Mononuclear cell (primary cell): ENCODE data around the gene ITGBL1. TPM values are rescaled to one million over a fixed set of nuclear protein-coding genes. Genes with fewer than 3 reads are reported as not detected.

Experiments
- H3K27me3 ChIP-seq: 2 replicates; pipeline ENCODE4 v1.6.0; 2011; ENCODE audit warnings: low read length, control low read depth; ENCODE audit not compliant: insufficient read depth
- H3K4me1 ChIP-seq: 2 replicates; pipeline ENCODE4 v1.5.1; 2011; ENCODE audit warnings: mild to moderate bottlenecking, low read length, control low read depth; ENCODE audit not compliant: insufficient read depth
- H3K4me3 ChIP-seq: 2 replicates; pipeline ENCODE4 v1.5.1; 2011; ENCODE audit warnings: mild to moderate bottlenecking, low read length, moderate library complexity
- H3K9me3 ChIP-seq: 2 replicates; pipeline ENCODE4 v1.5.1; 2011; ENCODE audit warnings: low read depth, mild to moderate bottlenecking, control low read depth, low read length
- total RNA-seq: library from RNA; depleted of rRNA; stranded (reverse); fragments of >200 nt; gene quantifications from one replicate; pipeline ENCODE4 v1.2.3, GENCODE V29; 2012

Gene ITGBL1, protein sequence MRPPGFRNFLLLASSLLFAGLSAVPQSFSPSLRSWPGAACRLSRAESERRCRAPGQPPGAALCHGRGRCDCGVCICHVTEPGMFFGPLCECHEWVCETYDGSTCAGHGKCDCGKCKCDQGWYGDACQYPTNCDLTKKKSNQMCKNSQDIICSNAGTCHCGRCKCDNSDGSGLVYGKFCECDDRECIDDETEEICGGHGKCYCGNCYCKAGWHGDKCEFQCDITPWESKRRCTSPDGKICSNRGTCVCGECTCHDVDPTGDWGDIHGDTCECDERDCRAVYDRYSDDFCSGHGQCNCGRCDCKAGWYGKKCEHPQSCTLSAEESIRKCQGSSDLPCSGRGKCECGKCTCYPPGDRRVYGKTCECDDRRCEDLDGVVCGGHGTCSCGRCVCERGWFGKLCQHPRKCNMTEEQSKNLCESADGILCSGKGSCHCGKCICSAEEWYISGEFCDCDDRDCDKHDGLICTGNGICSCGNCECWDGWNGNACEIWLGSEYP
- not detected for total RNA-seq

GRCh38 chr13:101452519-101453485 is at the start of gene ITGBL1:
ITGBL1 (plus strand) TSS chr13:101452675; CDS start chr13:101452834, 159 bp downstream.
- no peak within 1 kb of the TSS for H3K4me3 ChIP-seq
- no peaks in the 10 kb centered on the region for H3K9me3 ChIP-seq
- H3K4me1 ChIP-seq = no peaks in the 10 kb centered on the region

GRCh38 chr13:101406791-101407190 is 45.7 kb upstream of the ITGBL1 start:
- Histone ChIP-seq H3K4me3 (no peak overlapping the region), H3K9me3 (no peaks in the 10 kb centered on the region), H3K27me3 (no peaks in the 10 kb centered on the region), H3K4me1 (no peaks in the 10 kb centered on the region)

More at GRCh38 chr13:101452519-101453485, at the start of gene ITGBL1:
- H3K27me3 ChIP-seq = peaks cover 11% of the 10 kb centered on the region

GRCh38 chr13:101408154-101408553 is 44.3 kb upstream of the ITGBL1 start:
- H3K4me3 ChIP-seq = no peak overlapping the region
- no peaks in the 10 kb centered on the region for H3K4me1 ChIP-seq
- no peaks in the 10 kb centered on the region for H3K27me3 ChIP-seq
- H3K9me3 ChIP-seq = no peaks in the 10 kb centered on the region

GRCh38 chr13:101408992-101409656 is 43.4 kb upstream of the ITGBL1 start:
- H3K4me3 ChIP-seq = no peak overlapping the region
- H3K27me3 ChIP-seq = peaks cover 2% of the 10 kb centered on the region
- H3K9me3 ChIP-seq = no peaks in the 10 kb centered on the region
- H3K4me1 ChIP-seq = no peaks in the 10 kb centered on the region

DNA sequence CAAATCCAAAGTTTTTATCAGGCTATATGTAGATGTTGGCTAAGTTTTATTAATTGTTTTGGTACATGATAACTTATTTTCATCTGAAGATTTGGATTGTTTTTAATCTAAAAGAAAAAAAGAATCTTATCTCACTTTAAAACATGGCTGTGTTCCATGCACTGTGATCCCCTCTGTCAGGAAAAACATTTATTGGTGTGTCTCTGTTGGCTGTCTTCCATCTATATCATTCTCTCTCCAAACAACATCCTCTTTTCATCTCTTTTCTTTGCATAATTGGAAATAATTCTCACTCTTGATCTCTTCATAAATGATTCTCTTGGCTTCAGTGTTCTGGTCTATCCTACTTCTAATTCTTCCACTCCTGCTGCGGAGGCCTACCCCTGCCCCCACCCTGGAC is 40.4 kb upstream of the ITGBL1 start:
- Histone ChIP-seq H3K9me3 (no peaks in the 10 kb centered on the region), H3K4me3 (no peak overlapping the region), H3K27me3 (peaks cover 25% of the 10 kb centered on the region), H3K4me1 (no peaks in the 10 kb centered on the region)

- H3K4me3 ChIP-seq = no peak overlapping the region
- peaks cover 38% of the 10 kb centered on the region for H3K27me3 ChIP-seq
- H3K4me1 ChIP-seq = no peaks in the 10 kb centered on the region
- H3K9me3 ChIP-seq = no peaks in the 10 kb centered on the region
Measured at GRCh38 chr13:101415358-101416174, 36.9 kb upstream of the ITGBL1 start.

- Histone ChIP-seq H3K9me3 (no peaks in the 10 kb centered on the region), H3K27me3 (peaks cover 38% of the 10 kb centered on the region), H3K4me3 (no peak within 1 kb of the TSS), H3K4me1 (no peaks in the 10 kb centered on the region)
Measured at GRCh38 chr13:101416181-101417042, 36.1 kb upstream of the ITGBL1 start, which contains the start of gene NALCN. NALCN (minus strand) TSS chr13:101416508; CDS start chr13:101399126, 17,382 bp downstream.

DNA sequence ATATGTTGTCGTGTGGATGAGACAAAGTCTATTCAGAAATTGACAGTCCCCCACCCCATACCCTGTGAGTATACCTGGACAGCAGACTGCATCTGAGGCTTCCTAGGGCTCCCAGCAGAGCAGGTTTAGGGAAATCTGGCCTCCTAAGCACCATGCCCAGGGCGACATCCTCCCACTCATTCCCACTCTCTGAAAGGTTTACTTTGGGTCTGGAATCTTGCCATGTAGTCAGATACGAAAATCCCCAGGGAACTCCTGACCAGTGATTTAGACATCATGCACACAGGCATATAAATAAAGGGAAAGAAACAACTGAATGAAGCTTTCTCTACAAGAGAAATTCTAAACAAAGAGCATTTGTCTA is 35.5 kb upstream of the ITGBL1 start:
- Histone ChIP-seq H3K27me3 (peaks cover 38% of the 10 kb centered on the region), H3K9me3 (no peaks in the 10 kb centered on the region), H3K4me3 (no peak overlapping the region), H3K4me1 (no peaks in the 10 kb centered on the region)

DNA sequence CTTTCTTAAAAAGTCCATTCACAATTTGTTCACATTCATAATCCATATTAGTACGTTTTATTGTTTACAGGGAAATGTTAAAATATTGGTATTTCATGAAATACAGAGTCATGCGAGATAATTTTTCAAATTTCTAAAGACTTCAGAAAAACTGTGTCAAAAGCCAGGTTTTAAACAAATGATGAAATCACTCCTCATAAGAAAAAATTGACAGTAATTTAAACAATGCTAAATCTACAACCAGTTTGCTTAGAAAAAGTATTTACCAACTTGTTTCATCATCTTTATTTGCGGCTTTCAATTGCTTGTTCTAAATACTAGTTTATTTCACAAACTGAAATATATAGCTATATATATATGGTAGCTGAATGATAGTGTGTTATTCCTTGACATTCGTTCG is 35.0 kb upstream of the ITGBL1 start:
- Histone ChIP-seq H3K9me3 (no peaks in the 10 kb centered on the region), H3K4me3 (no peak overlapping the region), H3K27me3 (peaks cover 38% of the 10 kb centered on the region), H3K4me1 (no peaks in the 10 kb centered on the region)

- Histone ChIP-seq H3K27me3 (peaks cover under 1% of the 10 kb centered on the region), H3K4me1 (no peaks in the 10 kb centered on the region), H3K9me3 (no peaks in the 10 kb centered on the region), H3K4me3 (no peak overlapping the region)
Measured at GRCh38 chr13:101423872-101424271, 28.6 kb upstream of the ITGBL1 start.

GRCh38 chr13:101424381-101425155 is 27.9 kb upstream of the ITGBL1 start:
- Histone ChIP-seq H3K27me3 (no peaks in the 10 kb centered on the region), H3K4me3 (no peak overlapping the region), H3K4me1 (no peaks in the 10 kb centered on the region), H3K9me3 (no peaks in the 10 kb centered on the region)

- Histone ChIP-seq H3K27me3 (no peaks in the 10 kb centered on the region), H3K9me3 (no peaks in the 10 kb centered on the region), H3K4me3 (no peak overlapping the region), H3K4me1 (no peaks in the 10 kb centered on the region)
Measured at GRCh38 chr13:101425156-101425471, 27.4 kb upstream of the ITGBL1 start.

DNA sequence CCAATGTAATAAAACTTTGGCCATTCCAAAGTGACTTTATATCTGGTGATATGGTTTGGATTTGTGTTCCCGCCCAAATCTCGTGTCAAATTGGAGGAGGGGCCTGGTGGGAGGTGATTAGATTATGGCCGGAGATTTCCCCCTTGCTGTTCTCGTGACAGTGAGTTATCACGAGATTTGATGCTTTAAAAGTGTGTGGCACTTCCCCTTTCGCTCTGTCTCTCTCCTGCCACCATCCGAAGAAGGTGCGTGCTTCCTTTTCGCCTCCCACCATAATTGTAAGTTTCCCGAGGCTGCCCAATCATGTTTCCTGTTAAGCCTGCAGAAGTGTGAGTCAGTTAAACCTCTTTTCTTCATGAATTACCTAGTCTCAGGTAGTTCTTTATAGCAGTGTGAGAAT is 26.9 kb upstream of the ITGBL1 start:
- Histone ChIP-seq H3K27me3 (no peaks in the 10 kb centered on the region), H3K9me3 (no peaks in the 10 kb centered on the region), H3K4me1 (no peaks in the 10 kb centered on the region), H3K4me3 (no peak overlapping the region)
